ENCODE results near the gene GPC2. TPM values are rescaled to one million over a fixed set of nuclear protein-coding genes. Genes with fewer than 3 reads are reported as not detected.
A peak's percentile ranks its signal among the peaks of the same experiment; 100 is the strongest.
"Not testable (repeated sequence)": the region's sequence is repeated elsewhere in the genome, so short reads cannot be mapped to it uniquely, and the experiment has no call there.

The GPC2 gene
- total RNA-seq, 1 donor from 2014 or later: 6.8 TPM

DNA sequence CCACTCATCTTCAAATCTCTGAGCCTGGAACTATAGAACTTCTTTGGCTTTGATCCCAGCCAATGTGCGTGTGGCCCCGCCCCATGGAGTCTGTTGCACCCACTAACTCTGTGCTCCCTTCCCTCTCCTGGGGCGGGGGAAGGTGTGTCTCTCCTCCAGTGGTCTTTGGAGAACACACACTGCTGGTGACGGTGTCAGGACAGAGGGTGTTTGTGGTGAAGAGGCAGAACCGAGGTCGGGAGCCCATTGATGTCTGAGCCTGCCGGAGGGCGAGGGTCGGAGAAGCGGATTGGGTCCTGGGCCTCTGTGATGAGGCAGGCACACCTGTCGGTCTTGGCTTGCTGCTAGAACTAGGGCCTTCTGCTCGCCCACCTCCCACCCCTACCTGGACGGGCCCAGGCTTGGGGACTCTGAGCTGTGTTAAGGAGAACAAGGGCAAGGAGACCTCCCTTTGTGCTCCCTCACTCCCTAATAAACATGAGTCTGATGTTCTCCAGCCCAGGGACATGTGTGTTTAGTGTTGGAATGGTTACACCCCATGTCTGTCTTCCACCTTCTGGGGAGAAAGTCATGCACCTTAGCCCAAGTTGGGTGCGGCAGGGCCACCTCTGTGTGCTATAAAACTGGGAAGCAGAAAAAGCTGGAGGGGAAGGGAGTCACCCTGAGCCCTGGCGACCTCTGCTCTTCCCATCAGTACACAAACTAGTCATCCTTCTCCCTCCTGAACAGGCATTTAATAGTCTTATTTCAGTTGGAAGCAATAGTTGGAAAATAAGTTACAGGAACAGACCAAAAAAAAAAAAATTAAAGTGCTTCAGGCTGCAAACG is 23.3 kb downstream of the GPC2 start:
- no peak for DNase-seq (ENCODE audit: extremely low read depth, low read depth, low spot score)

GRCh38 chr7:100152937-100153666 is 24.1 kb downstream of the GPC2 start:
- no peak for DNase-seq (ENCODE audit: extremely low read depth, low read depth, low spot score)

DNA sequence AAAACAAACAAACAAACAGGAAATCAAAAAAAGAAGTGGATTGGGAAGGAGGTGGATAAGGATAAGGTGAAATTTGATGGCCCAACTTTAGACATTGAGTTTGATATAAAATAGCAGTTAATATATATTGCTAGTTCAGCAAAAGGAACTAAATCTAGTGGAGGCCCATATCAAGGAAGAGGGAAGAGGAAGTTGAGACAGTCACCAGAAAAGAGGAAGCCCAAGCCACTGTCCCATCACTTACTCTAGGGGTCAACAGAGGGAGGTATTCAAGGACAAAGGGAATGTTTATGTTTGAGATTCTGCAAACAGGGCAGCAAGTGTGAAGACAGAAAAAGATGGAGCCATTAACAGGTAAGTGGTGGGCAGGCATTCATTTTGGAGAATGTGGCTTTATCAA is 24.8 kb downstream of the GPC2 start:
- DNase-seq (ENCODE audit: extremely low read depth, low read depth, low spot score): no peak

- DNase-seq (ENCODE audit: extremely low read depth, low read depth, low spot score): peak; percentile 82
Measured at GRCh38 chr7:100148559-100149328, 28.4 kb downstream of the GPC2 start, which contains the start of gene LAMTOR4. TSS of gene LAMTOR4 (plus strand) at chr7:100148918. CDS start at chr7:100148973, 55 bp downstream.

- DNase-seq (ENCODE audit: extremely low read depth, low read depth, low spot score): no peak
Measured at GRCh38 chr7:100148225-100148558, 29.0 kb downstream of the GPC2 start.

DNA sequence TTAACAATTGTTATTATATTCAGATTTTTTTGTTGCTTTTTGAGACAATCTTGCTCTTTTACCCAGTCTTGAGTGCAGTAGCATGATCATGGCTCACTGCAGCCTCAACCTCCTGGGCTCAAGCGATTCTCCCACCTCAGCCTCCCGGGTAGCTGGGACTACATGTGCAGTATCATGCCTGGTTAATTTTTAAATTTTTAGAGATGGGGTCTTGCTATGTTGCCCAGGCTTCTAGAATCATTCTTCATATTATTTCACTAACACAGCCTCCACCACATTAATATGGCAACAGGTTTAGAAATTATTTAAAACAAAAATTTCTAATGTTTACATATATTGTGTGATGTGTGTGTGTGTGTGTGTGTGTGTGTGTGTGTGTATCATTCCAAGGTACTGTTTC is 29.9 kb downstream of the GPC2 start:
- no peak for DNase-seq (ENCODE audit: extremely low read depth, low read depth, low spot score)

DNA sequence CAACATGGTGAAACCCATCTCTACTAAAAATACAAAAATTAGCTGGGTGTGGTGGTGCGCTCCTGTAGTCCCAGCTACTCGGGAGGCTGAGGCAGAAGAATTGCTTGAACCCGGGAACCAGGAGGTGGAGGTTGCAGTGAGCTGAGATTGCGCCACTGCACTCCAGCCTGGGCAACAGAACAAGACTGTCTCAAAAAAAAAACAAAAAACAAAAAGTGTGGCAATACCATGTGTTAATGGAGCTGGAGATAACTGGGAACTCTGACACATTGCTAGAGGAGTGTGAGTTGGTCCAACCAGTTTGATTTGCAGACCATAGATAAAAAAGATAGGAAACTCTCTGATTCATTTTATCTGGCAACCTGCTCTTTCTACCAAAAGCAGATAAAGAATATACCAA is 30.8 kb downstream of the GPC2 start:
- not testable (repeated sequence) for DNase-seq (ENCODE audit: extremely low read depth, low read depth, low spot score)

DNA sequence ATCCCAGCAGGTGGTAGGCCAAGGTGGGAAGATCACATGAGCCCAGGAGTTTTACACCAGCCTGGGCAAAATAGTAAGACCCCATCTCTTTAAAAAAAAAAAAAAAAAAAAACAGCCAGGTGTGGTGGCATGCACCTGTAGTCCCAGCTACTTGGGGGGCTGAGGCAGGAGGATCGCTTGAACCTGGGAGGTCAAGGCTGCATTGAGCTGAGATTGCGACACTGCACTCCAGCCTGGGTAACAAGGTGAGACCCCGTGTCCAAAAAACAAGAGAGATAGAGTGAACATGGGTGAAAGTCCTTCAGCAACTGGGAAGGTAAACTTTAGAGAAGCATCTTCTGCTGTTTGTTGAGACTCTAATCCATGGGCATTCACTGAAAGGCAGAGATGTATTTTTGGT is 34.7 kb downstream of the GPC2 start:
- no peak for DNase-seq (ENCODE audit: extremely low read depth, low read depth, low spot score)

GRCh38 chr7:100141555-100141949 is 35.6 kb downstream of the GPC2 start:
- DNase-seq (ENCODE audit: extremely low read depth, low read depth, low spot score): no peak

DNA sequence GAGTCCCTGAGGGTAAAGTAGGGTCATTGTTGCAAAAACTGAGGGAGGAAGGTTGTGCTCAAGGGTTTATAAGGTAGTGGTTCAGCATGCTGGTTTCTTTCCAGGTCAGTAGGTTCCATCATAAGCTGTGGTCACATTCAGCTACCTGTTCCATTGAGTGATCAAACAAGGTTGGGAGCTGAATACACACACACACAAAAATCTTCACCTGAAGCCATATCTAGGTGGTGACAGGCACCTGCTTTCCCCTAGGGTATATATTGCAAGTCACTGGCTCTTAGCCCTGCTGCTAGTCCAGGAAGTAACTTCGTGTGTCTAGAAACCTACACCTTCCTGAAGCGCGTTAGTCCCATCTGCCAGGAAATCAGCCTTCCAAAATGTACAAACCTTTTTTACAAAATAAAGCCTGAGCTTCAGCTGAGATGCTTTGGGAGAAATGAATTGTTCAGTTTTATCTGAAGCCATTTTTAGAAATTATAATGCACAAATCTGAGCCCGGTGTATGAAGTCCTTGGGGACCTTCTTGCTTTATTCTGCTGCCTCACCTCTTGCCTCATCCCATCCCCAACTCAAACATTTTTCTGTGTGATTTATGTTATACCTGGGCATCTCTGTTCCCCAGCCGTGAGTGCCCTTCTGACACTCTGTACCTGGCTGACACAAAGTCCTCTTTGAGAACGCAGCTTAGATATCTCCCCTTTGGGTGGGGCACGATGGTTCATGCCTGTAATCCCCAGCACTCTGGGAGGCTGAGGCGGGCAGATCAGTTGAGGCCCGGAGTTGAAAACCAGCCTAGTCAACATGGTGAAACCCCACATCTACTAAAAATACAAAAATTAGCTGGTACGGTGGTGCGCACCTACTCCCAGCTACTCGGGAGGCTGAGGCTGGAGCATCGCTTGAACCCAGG is 39.1 kb downstream of the GPC2 start:
- no peak for DNase-seq (ENCODE audit: extremely low read depth, low read depth, low spot score)

DNA sequence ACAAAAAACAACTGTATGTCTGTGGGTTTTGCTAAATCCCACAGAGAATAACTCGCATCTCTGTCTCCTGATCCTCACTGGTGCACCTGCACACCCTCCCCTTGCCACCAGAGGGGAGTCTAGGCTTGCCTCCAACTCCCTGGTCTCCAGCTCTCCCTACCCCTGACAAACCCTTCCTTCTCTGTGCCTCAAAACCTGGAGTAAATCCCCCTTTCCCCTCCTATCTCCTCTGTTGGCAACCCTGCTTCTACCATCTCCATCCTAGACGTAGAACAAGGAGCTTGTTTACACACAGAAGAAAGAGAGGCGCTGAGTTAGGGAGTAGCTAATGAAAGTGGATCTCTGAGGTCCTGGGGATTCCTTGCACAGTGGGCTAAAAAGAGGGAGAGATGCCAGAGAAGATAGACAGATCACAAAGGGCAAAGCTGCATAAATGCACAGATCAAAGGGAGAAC is 44.5 kb downstream of the GPC2 start:
- no peak for DNase-seq (ENCODE audit: extremely low read depth, low read depth, low spot score)

- DNase-seq (ENCODE audit: extremely low read depth, low read depth, low spot score): no peak
Measured at GRCh38 chr7:100132126-100132525, 45.1 kb downstream of the GPC2 start.

- no peak for DNase-seq (ENCODE audit: extremely low read depth, low read depth, low spot score)
Measured at GRCh38 chr7:100130608-100131453, 46.4 kb downstream of the GPC2 start.

DNA sequence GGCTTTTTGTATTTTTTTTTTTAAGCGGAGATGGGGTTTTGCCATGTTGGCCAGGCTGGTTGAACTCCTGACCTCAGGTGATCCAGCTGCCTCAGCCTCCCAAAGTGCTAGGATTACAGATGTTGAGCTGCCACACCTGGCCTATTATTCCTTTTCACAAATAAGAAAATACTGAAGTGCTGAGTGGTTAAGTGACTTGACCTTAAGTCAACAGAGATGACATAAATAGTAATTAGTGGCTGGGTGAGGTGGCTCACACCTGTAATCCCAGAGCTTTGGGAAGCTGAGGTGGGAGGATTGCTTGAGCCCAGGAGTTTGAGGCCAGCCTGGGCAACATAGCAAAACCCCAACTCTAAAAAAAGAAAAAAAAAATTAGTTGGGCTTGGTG is 47.0 kb downstream of the GPC2 start:
- DNase-seq (ENCODE audit: extremely low read depth, low read depth, low spot score): not testable (repeated sequence)

- DNase-seq (ENCODE audit: extremely low read depth, low read depth, low spot score): no peak
Measured at GRCh38 chr7:100128637-100128963, 48.6 kb downstream of the GPC2 start.

GRCh38 chr7:100127866-100128636 is 49.1 kb downstream of the GPC2 start:
- DNase-seq (ENCODE audit: extremely low read depth, low read depth, low spot score): no peak

DNA sequence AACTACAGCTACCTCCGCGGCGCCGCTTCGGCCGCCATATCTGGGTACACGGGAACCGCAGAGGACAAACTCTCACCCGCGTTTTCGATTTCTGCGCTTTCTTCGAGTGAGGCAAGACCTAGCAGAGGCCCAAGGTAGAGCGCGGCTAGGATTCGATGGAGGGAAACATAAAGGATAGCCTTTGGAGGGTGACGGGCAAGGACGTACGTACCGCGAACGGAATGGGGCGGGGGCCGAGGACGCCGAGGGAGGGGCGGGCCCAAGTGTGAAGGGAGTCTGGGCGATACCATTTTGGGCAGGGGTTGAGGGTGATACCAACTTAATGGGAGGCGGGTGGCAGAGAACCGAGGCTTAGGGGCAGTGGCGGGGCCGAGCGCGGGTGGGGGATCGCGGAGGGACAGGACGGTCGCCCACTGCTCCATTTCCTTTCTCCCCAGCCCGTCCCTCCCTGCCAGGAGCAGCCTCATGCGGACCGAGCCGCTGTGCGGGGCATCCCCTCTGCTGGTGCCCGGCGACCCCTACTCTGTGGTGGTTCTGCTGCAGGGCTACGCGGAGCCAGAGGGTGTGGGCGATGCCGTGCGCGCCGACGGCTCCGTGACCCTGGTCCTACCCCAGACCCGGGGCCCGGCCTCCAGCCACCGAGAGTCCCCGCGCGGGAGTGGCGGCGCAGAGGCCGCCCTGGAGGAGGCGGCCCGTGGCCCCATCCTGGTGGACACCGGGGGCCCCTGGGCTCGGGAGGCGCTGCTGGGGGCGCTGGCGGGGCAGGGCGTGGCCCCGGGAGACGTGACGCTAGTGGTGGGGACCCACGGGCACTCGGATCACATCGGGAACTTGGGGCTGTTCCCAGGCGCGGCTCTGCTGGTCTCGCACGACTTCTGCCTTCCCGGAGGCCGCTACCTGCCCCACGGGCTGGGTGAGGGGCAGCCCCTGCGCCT is 50.0 kb downstream of the GPC2 start, which contains the start of gene MBLAC1:
TSS of gene MBLAC1 (plus strand) at position 37 of the 935 bp plus-strand sequence. CDS start at position 466, 429 bp downstream.
- DNase-seq (ENCODE audit: extremely low read depth, low read depth, low spot score): peak; percentile 69
